Common myeloid progenitor, CD34-positive (primary cell): ENCODE results near the gene RTP4.

Experiments
- CTCF ChIA-PET: fragments of 350-600 bp; sonication (Branson Sonifier 250); formaldehyde crosslinking; loops from one replicate; lab custom pipeline; 2021; ENCODE audit warnings: antibody characterized with exemption; lab: Charles Lee
- POLR2A ChIA-PET: fragments of 350-600 bp; sonication (Branson Sonifier 250); formaldehyde crosslinking; loops from one replicate; lab custom pipeline; 2021; ENCODE audit warnings: antibody characterized with exemption; lab: Charles Lee
- DNase-seq, 3 donors: peaks; one replicate each; pipeline versions ENCODE4 v3.0.0 to v3.0.0-alpha.2; 2013
- H3K27ac ChIP-seq, 2 experiments: 1 replicate in 1 of 2; 2 replicates in 1 of 2; pipeline ENCODE4 v1.7.0; 2013; ENCODE audit warnings: inconsistent platforms in 2 of 2, low read length in 2 of 2, mild to moderate bottlenecking in 2 of 2, low read depth in 1 of 2, moderate library complexity in 1 of 2; ENCODE audit not compliant: severe bottlenecking in 2 of 2, insufficient read depth in 1 of 2, poor library complexity in 1 of 2
- H3K27me3 ChIP-seq, 5 experiments: replicated peaks in 2 of 5; 1 replicate in 3 of 5; 2 replicates in 2 of 5; pipeline versions ENCODE4 v1.6.1 to v1.7.0; 2013; ENCODE audit warnings: low read length in 4 of 5, mild to moderate bottlenecking in 2 of 5, moderate library complexity in 2 of 5, inconsistent platforms in 1 of 5; ENCODE audit not compliant: insufficient read depth in 5 of 5, control insufficient read depth in 4 of 5
- H3K36me3 ChIP-seq, 4 experiments: 1 replicate in 2 of 4; 2 replicates in 2 of 4; pipeline versions ENCODE4 v1.6.1 to v1.7.0; 2013; ENCODE audit warnings: low read length in 3 of 4, control low read depth in 1 of 4, mild to moderate bottlenecking in 1 of 4; ENCODE audit not compliant: control insufficient read depth in 4 of 4, insufficient read depth in 4 of 4
- H3K4me1 ChIP-seq, 4 experiments: 1 replicate in 3 of 4; 2 replicates in 1 of 4; pipeline versions ENCODE4 v1.6.1 to v1.7.1; 2013; ENCODE audit warnings: low read length in 3 of 4, mild to moderate bottlenecking in 3 of 4, control low read depth in 1 of 4, inconsistent platforms in 1 of 4, moderate library complexity in 1 of 4; ENCODE audit not compliant: control insufficient read depth in 4 of 4, insufficient read depth in 4 of 4; ENCODE audit errors: control extremely low read depth in 1 of 4
- H3K4me3 ChIP-seq, 7 experiments: 1 replicate in 4 of 7; 2 replicates in 3 of 7; pipeline versions ENCODE4 v1.5.1 to v1.7.0; 2013; ENCODE audit warnings: mild to moderate bottlenecking in 7 of 7, low read length in 6 of 7, moderate library complexity in 6 of 7, inconsistent platforms in 2 of 7, low read depth in 2 of 7, control low read depth in 1 of 7; ENCODE audit not compliant: insufficient read depth in 4 of 7, control insufficient read depth in 1 of 7; ENCODE audit errors: extremely low read depth in 1 of 7
- H3K9me3 ChIP-seq, 5 experiments: 1 replicate in 4 of 5; 2 replicates in 1 of 5; pipeline versions ENCODE4 v1.6.1 to v1.7.1; 2013; ENCODE audit warnings: low read length in 4 of 5, mild to moderate bottlenecking in 2 of 5, inconsistent platforms in 1 of 5, low read depth in 1 of 5, moderate library complexity in 1 of 5; ENCODE audit not compliant: control insufficient read depth in 4 of 5, insufficient read depth in 2 of 5; ENCODE audit errors: control extremely low read depth in 1 of 5
- WGBS: methylation state at CpG from one replicate; pipeline ENCODE4 v1.1.5; 2013; ENCODE audit not compliant: insufficient coverage; 5-methylcytosine and 5-hydroxymethylcytosine counted together

The RTP4 gene

DNA sequence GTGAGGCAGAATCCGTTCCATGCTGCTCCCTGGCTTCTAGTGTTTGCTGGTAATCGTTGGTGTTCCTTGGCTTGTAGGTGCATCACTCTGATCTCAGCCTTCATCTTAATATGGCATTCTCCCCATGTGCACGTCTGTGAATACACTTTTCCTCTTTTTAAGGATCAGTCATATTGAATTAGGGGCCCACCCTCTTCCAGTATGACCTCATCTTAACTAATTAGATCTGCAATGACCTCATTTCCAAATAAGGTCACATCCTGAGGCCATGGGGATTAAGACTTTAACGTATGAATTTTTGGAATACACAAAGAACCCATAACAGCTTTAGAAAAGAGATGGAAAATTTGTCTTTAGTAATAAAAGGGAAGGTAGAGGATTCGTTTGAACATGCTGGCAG lies 42.6 kb upstream of the RTP4 start:
- ChIA-PET POLR2A (interaction anchor here (0.6 kb wide), 1 partner anchor 59 kb away, joined by 3 read pairs; no protein-coding TSS in a partner anchor), CTCF (interaction anchor here (18.0 kb wide), 1 partner anchor 356 kb away, joined by 376 read pairs; no protein-coding TSS in a partner anchor)
- H3K4me1 ChIP-seq = no peaks in the 10 kb centered on the region
- no peak overlapping the region for H3K27ac ChIP-seq
- 95% methylated on average over 3 of the region's 5 CpGs for WGBS
- H3K27me3 ChIP-seq = peaks cover 0 to 7% (median 2%) of the 10 kb centered on the region in 5 experiments
- DNase-seq = no peak
- H3K4me3 ChIP-seq = no peak overlapping the region
- no peaks in the 10 kb centered on the region for H3K9me3 ChIP-seq
- no peaks in the 10 kb centered on the region for H3K36me3 ChIP-seq

DNA sequence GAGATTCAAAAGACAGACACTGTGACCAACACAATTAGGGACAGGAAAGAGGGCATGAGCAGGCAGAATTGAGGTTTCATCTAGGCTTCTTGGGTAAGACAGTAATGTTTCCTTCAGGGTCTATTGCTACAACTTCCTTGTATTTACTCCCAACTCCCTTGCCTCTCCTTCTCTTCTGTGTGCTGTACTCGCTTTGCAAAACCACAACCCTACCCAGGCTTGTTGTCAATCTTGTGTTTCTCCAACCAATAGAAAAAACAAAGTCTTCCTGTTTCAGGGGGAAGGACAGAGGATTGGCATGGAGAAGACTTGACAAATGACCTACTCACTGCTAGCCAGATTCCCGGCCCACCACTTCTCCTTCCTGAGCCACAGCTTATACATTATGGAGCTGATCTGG lies 40.3 kb upstream of the RTP4 start:
- POLR2A ChIA-PET = no interaction called here
- Histone ChIP-seq H3K9me3 (no peaks in the 10 kb centered on the region), H3K4me3 (no peak overlapping the region), H3K4me1 (no peaks in the 10 kb centered on the region), H3K27ac (no peak overlapping the region), H3K27me3 (peaks cover 0 to 5% (median 2%) of the 10 kb centered on the region in 5 experiments), H3K36me3 (no peaks in the 10 kb centered on the region)
- no peak for DNase-seq
- CTCF ChIA-PET = interaction anchor here (0.9 to 18.0 kb wide), 4 partner anchors 8 to 354 kb away, joined by 3 to 376 read pairs (median 6); no protein-coding TSS in a partner anchor
- no CpG with 5 or more reads among the region's 2 CpGs for WGBS

DNA sequence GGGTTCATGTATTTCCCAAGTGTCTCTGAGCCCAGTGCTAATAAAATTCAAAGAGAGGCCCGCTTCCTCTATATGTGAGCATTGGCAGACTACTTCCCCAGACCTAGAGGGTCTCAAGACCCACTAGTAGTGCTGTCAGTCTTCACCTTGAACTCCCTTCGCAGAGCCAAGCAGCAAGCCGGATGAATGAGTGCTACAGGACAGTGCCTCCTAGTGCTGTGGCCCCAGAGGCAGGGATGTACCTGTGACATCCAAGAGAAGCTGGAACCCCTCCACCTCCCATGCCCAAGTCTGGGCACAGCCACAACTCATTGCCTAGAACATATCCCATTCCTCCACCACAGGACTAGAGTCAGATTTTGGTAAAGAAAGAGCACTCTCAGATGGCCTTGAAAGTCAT lies 39.5 kb upstream of the RTP4 start:
- Histone ChIP-seq H3K4me3 (no peak overlapping the region), H3K27ac (no peak overlapping the region), H3K4me1 (no peaks in the 10 kb centered on the region), H3K27me3 (peaks cover 0 to 5% (median 2%) of the 10 kb centered on the region in 5 experiments), H3K36me3 (no peaks in the 10 kb centered on the region), H3K9me3 (no peaks in the 10 kb centered on the region)
- 100% methylated on average over 3 of the region's 3 CpGs for WGBS
- no peak for DNase-seq
- ChIA-PET CTCF (interaction anchor here (1.8 to 18.0 kb wide), 3 partner anchors 9 to 353 kb away, joined by 5 to 376 read pairs (median 7); no protein-coding TSS in a partner anchor), POLR2A (no interaction called here)

- H3K36me3 ChIP-seq = no peaks in the 10 kb centered on the region
- H3K4me1 ChIP-seq = no peaks in the 10 kb centered on the region
- 96% methylated on average over 4 of the region's 4 CpGs for WGBS
- peaks cover 0 to 2% (median 2%) of the 10 kb centered on the region in 5 experiments for H3K27me3 ChIP-seq
- no peaks in the 10 kb centered on the region for H3K9me3 ChIP-seq
- CTCF ChIA-PET = no interaction called here
- H3K27ac ChIP-seq = no peak overlapping the region
- DNase-seq = no peak
- H3K4me3 ChIP-seq = no peak overlapping the region
- POLR2A ChIA-PET = no interaction called here
Observed at GRCh38 chr3:187334904-187335303, 33.3 kb upstream of the RTP4 start.

GRCh38 chr3:187336322-187336721 lies 31.9 kb upstream of the RTP4 start:
- 79% methylated on average over 3 of the region's 3 CpGs for WGBS
- H3K36me3 ChIP-seq = no peaks in the 10 kb centered on the region
- CTCF ChIA-PET = interaction anchor here (0.9 kb wide), 1 partner anchor 17 kb away, joined by 4 read pairs; no protein-coding TSS in a partner anchor
- no peak for DNase-seq
- H3K27ac ChIP-seq = no peak overlapping the region
- H3K4me1 ChIP-seq = no peaks in the 10 kb centered on the region
- no peak overlapping the region for H3K4me3 ChIP-seq
- H3K9me3 ChIP-seq = no peaks in the 10 kb centered on the region
- POLR2A ChIA-PET = no interaction called here
- peaks cover 0 to 2% (median 2%) of the 10 kb centered on the region in 5 experiments for H3K27me3 ChIP-seq

DNA sequence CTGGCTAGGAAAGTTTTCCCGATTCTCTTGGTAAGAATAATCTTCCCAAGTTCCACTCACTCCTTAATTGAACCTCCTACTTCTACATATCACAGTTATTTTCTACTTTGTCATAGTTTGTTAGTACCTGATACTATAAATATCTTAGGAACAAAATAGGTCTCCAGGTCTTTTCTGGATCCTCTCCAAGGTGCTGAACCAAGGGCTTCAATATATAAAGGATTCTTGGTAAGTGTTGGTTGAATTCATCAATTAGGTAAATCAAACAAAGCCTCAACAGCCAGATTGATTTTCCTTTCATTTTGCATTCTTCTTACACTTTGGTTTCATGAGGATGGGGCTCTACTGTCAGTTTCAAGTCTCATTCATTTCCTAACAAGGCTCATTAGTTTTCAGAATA lies 27.6 kb upstream of the RTP4 start:
- no peaks in the 10 kb centered on the region for H3K4me1 ChIP-seq
- peaks cover 0 to 3% (median 0%) of the 10 kb centered on the region in 5 experiments for H3K27me3 ChIP-seq
- ChIA-PET CTCF (interaction anchor here (0.9 to 1.0 kb wide), 2 partner anchors 22 to 23 kb away, joined by 3 to 5 read pairs; no protein-coding TSS in a partner anchor), POLR2A (no interaction called here)
- H3K9me3 ChIP-seq = no peaks in the 10 kb centered on the region
- DNase-seq = no peak
- H3K36me3 ChIP-seq = no peaks in the 10 kb centered on the region
- no peak overlapping the region for H3K4me3 ChIP-seq
- no peak overlapping the region for H3K27ac ChIP-seq
- WGBS = 80% methylated on average over 1 of the region's 1 CpG

GRCh38 chr3:187342255-187342654 lies 25.9 kb upstream of the RTP4 start:
- ChIA-PET POLR2A (no interaction called here), CTCF (no interaction called here)
- Histone ChIP-seq H3K4me1 (no peaks in the 10 kb centered on the region), H3K4me3 (no peak overlapping the region), H3K36me3 (no peaks in the 10 kb centered on the region), H3K27me3 (peaks cover 0 to 3% (median 0%) of the 10 kb centered on the region in 5 experiments), H3K9me3 (no peaks in the 10 kb centered on the region), H3K27ac (no peak overlapping the region)
- DNase-seq = no peak
- 87% methylated on average over 4 of the region's 4 CpGs for WGBS
